Measurements from ENCODE around the gene DDRGK1.
"Not testable (repeated sequence)": the region's sequence is repeated elsewhere in the genome, so short reads cannot be mapped to it uniquely, and the experiment has no call there.

Gene DDRGK1

DNA sequence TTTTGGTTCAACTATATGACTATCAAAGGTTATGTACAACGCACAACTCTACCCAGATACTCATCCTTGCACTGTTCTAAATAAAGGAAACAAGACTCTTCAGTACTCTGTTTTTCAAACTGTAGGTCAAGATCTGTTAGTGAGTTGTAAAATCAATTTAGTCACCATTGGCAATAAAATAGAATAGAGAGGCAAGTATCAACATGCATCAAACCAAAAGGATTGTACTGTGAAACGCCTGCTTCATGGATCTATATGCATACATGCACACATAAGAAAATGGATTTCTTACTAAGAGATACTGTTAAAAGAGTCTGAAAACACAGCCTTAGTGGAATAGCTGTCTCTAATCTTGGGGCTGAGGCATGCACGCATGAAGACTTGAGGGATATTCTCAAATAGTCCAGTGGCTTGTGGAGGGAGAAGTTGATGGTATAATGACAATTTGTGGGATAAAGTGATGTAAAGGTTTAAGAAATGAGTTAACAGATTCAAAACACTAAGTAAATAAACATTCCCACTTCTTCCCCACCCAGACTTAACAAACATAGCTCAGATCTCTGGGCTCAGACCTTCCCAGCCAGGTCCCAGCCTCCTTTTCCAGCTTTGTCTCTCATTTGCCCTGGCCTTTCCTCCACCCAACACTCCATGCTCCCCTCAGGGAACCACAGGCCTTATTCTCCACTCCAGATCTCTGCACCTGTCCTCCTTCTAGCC is 20.4 kb downstream of the DDRGK1 start:
- DNase-seq (ENCODE audit: low read depth): no peak

GRCh38 chr20:3182429-3182828 is 22.1 kb downstream of the DDRGK1 start:
- DNase-seq (ENCODE audit: low read depth): not testable (repeated sequence)

DNA sequence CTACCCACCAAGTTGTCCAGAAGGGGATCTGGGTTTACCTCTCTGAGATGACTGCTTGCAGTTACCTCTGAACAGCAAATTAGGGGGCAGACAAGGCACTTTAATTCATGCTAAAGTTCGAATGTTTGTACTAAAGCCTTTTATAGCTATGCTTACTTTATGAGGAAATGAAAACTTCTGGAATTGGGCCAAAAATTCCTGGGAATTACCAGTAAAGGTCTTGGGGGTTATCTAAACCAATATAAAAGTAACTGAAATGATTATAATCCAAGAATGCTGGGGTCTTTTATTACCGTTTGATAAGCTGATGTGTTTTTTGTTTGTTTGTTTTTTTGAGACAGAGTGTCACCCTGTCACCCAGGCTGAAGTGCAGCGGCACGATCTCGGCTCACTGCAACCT is 23.2 kb downstream of the DDRGK1 start:
- no peak for DNase-seq (ENCODE audit: low read depth)

DNA sequence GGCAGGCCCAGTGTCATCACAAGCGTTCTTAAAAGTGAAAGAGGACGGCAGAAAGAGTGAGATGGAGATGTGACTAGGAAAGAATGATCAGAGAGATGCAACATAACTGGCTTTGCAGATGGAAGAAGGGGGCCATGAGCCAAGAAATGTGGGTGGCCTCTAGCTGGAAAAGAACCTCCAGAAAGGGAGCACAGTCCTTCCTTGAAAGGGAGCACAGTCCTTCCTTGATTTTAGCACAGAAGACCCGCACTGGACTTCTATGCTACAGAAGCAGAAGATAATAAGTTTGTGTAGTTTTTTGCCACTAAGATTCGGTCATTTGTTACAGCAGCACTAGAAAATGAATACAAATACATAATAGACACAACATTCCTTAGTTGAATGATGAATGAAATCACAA is 24.2 kb downstream of the DDRGK1 start:
- no peak for DNase-seq (ENCODE audit: low read depth)

- DNase-seq (ENCODE audit: low read depth): no peak
These were observed 26.6 kb downstream of the DDRGK1 start for GRCh38 chr20:3177746-3178485.

DNA sequence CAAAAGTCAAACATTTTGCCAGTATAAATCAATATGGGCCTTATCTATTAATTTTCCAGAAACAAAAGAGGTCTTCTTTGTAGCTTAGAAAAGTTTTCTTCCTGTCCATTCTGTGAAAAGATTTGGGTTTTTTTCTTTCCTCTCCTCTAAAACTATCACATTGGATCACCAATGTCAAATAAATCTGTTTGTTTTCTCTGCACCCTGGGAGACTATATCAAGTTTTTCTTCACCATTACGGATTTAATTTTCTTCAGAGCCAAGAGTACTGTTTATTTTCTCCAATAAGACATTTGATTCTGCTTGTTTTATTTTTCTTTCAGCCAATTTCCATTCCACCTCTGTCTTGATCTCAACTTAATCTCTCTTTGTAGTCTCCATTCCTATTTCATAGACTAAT is 29.2 kb downstream of the DDRGK1 start:
- no peak for DNase-seq (ENCODE audit: low read depth)

DNA sequence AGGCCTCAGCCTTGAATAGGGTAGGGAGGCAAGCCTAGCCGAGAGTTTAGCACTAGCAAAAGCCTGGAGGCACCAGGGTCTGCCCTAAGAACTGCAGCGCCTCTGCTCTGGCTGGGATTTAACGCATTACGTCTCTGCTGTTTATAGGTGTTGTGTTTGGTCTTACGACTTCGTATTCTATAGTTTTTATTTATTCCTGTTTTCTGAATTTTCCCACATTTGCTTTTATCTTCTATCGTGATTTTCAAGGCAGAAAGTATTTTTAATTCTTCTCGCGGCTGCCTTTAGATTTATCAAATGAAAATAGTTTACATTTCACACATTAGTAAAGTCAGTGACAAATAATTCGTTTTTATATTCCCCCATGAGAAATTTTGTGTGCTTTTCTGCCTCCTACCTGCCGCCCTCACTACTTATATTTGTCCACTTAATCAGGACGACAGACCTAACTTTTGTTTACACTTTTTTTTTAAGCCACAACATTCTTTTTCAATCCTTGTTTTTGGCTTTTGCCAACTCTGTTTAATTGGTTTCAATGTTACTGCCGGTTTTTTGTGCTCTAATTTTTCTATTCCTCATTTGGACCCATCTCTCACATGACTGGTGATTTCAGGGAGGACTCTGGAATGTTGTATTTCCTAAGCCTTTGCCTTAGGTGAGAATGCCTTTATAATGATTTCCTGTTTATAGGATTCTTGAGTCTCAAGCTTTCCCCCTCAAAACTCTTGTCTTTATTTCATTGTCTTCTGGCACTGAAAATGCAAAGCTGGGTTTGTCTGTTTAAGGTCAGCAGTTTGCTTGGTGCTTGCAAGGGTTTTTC is 29.8 kb downstream of the DDRGK1 start:
- no peak for DNase-seq (ENCODE audit: low read depth)

DNA sequence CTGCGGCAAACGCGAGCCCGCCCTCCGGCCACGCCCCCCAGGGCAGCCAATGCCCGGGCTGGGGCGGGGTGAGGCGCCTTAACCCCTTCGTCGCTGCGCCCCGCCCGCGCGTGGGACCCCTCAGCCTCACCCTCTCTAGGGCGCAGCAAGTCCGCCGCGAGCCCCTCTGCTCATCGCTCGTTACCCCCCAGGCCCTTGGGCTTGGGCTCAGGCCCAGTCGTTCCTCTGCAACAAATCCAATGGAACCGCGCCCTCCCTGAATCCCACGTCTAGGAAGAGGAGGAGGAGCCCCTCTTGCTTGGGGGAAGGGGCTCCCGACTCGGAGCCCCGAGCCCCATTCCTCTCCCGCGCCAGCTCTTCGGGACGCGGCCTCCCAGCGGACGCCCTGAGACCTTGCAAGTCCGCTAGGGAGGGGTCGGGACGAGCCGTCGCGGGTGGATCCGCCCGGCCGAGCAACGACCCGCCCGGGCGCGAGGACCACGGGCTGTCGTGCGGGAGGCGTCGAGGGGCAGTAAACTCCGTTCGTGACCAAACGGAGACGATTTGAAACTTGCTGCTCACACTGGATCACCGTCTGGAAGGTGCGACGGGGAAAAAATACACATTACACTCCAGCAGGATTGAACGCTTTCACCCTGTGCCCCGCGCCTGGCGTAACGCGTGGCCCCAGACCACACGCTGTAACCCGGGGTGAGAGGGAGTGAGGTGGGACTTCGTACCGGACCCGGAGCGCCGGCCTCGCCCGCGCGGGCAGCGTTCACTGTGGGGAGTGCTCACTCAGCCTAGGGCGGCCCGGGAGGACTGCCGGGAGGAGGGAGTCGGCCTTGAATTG is 30.7 kb downstream of the DDRGK1 start:
- peak; percentile 84 for DNase-seq (ENCODE audit: low read depth)

- DNase-seq (ENCODE audit: low read depth): peak; percentile 84
These were observed 31.4 kb downstream of the DDRGK1 start, which contains the start of gene LZTS3 for GRCh38 chr20:3172933-3173609. Gene LZTS3, minus strand, starts transcription at chr20:3173549. Its CDS starts 6,386 bp downstream, at chr20:3167163.

- no peak for DNase-seq (ENCODE audit: low read depth)
These were observed 32.2 kb downstream of the DDRGK1 start for GRCh38 chr20:3172126-3172932.

DNA sequence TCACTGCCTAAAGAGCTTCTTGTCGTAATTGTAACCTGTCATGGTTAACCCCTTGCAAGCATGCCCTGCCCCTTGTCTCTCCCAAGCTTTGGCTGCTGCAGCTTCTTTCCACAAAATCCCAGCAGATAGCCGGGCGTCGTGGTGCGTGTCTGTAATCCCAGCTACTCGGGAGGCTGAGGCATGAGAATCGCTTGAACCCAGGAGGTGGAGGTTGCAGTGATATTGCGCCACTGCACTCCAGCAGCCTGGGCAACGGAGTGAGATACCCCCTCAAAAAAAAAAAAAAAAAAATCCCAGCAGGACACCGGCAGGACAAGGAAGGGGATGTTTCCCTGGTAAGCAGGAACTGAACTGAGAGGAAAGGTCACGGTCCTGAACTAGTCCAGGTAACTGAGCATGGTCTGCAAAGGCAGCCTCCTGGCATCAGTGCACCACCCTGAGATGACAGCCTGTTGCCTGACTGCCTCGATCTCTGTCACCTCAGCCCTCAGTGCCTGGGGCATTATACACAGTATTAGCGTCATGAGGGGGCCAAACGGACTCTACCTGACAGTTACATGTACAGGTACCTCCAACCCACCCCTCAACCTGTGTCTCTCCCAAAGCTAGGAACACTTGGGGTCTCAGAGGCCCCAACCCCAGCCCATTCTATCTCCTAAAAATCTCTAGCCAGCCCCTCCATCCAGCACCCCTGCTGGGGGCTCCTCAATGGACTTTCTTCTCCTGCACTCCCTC is 32.9 kb downstream of the DDRGK1 start:
- no peak for DNase-seq (ENCODE audit: low read depth)

GRCh38 chr20:3168829-3169590 is 35.5 kb downstream of the DDRGK1 start:
- DNase-seq (ENCODE audit: low read depth): no peak

DNA sequence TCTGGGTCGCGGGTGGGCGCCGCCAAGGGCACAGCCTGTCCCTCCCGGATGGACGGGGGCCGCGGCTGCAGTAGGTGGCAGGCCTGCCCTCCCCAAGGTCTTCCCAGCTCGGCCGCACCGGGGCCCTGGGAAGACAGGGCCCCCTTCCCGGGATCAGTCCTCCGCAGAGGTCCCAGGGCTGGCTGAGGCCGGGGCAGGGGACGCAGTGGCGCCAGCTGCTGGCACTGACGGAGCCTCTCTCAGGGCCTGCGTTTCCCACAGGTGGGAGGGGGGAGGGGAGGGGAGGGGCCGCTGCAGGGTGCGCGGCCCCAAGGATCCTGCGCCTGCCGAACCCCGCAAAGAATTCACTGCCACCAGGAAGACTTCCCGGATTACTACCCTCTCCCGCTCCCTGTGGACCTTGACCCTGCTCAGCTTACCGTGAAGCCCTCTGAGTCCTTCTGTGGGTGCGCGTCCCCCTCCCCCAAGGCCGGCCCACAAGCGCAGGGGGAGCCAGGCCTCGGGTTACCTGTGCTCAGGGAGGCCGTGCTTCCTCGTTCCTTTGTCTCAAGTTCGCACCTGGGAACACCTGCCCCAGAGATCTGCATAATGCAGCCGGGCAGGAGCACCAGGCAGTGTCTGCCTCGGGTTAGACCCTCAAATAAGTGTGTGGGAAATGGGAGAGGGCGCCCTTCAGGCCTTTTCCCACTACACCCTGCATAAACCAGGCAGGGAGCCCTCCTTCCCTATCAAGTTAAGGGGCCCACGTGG is 36.2 kb downstream of the DDRGK1 start:
- DNase-seq (ENCODE audit: low read depth): no peak

DNA sequence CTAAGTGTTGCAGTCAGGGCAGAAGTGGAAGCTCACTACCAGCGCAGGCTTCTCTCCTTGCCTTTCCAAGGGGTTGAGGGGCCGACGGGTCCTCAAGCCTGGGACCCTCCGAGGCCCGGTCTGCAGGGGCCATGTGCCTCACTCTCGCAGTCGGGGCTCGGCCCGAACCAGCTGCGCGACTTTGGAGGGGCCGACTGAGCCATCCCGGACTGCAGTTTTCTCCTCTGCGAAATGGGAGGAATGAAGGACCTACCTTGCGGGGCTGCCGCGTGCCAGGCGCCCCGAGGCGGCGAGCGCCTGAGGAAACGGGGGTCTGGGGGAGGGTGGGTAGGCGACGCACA is 36.8 kb downstream of the DDRGK1 start:
- DNase-seq (ENCODE audit: low read depth): no peak

GRCh38 chr20:3166913-3167342 is 37.6 kb downstream of the DDRGK1 start:
- DNase-seq (ENCODE audit: low read depth): no peak

DNA sequence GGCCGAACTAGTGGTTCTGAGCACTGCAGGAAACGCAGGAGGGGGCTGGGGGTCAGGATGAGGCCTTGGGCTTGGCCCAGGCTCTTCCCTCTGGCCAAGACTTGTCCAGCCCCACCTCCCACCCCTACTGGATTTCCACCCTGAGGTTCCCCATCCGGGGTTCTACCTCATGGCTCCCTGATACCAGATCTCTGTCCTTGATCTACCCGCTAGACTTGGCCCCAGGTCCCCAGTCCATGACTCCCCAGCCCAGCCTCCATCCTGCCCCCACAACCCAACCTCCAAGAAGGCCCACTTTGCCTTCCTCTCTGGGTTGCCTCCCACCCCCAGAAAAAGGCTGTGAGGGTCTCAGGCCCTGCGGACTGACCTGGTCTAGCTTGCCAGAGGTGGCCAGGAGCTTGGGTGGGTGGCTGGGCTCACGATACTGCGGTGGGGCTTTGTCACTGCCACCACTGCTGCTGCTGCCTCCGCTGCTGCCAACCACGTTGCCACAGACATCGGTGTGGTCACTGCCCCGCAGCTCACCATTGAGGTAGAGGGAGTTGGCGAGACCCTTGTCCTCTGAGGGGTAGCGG is 38.1 kb downstream of the DDRGK1 start:
- DNase-seq (ENCODE audit: low read depth): no peak

DNA sequence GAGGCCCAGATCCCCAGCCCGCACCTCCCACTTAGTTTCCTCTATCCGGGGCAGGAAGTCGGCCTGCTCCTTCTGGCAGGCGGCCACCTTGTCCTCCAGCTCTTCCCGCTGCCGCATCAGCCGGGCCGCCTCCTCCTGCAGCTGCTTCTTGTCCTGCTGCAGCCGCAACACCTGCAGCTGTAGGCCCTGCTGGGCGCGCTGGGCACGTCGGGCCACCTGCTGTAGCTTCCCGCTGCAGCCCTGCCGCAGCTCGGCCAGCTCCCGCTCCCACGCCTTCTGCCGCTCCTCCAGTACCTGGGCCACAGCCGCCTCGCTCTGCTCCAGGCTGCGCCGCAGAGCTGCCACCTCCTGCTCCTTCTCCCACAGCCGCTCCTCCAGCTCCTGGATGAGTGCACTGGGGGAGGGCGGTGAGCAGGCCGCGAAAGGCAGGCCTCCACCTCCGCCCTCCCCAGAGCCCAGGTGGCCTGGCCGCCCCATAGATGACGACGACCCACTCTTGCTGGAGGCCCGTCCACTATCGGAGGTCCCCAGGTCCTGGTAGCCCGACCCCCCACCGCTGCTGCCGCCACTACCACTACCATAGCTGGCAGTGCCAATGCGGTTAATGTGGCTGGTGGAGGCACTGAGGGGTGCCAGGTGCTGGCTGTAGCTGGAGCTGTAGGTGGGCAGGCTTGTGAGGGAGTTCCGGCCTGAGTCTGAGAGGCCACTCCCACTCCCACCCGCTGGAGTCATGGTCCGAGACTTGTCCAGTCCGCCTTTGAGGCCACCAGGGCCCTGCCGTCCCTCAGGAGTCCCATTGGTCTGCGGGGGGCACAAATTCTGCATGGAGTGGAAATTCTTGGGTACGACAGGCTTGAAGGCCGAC is 38.8 kb downstream of the DDRGK1 start:
- DNase-seq (ENCODE audit: low read depth): no peak

Data from stimulated activated CD4-positive, alpha-beta T cell treated with anti-CD3 and anti-CD28 coated beads, Interleukin-2, amount 100 ng/mL, for 4 hours (primary cell).